ENCODE results near the gene CREB5. TPM values are rescaled to one million over a fixed set of nuclear protein-coding genes. Genes with fewer than 3 reads are reported as not detected.

The CREB5 gene
- total RNA-seq, 1 experiment from 2014 or later: 0.49 TPM

- Histone ChIP-seq H3K9me2 (ENCODE audit: insufficient read depth) (no peaks in the 10 kb centered on the region), H3K9ac (ENCODE audit: low read length) (no peak overlapping the region), H3K79me2 (ENCODE audit: insufficient read depth, low read length) (no peaks in the 10 kb centered on the region), H3K4me2 (ENCODE audit: low read length) (no peak overlapping the region), H3K27me3 (ENCODE audit: insufficient read depth, low read length) (peaks cover 96% of the 10 kb centered on the region), H4K20me1 (ENCODE audit: insufficient read depth) (no peaks in the 10 kb centered on the region), H2AFZ (ENCODE audit: low read depth, low read length, poor library complexity, severe bottlenecking) (no peak overlapping the region), H3K27ac (ENCODE audit: low read depth, low read length) (no peak overlapping the region), H3K9me3 (ENCODE audit: control insufficient read depth in 1 of 2, insufficient read depth in 1 of 2, low read depth in 1 of 2, low read length in 2 of 2) (no peaks in the 10 kb centered on the region), H3K36me3 (ENCODE audit: control insufficient read depth in 1 of 2, insufficient read depth in 2 of 2, low read length in 2 of 2) (no peaks in the 10 kb centered on the region), H3K4me1 (ENCODE audit: control insufficient read depth in 1 of 2, insufficient read depth in 2 of 2, low read length in 2 of 2) (no peaks in the 10 kb centered on the region), H3K4me3 (replicated peaks in 1 of 2; ENCODE audit: low read depth in 1 of 2, low read length in 2 of 2) (no peak overlapping the region)
- ChIA-PET POLR2A (no interaction called here), RAD21 (ENCODE audit: low non-redundant PET in 1 of 2, low total read pairs in 2 of 2, uncharacterized antibody in 2 of 2, unreplicated experiment in 2 of 2) (no interaction called here), CTCF (no interaction called here)
- DNase-seq (ENCODE audit: low read depth, low spot score): no peak
- TF ChIP-seq CBX3 (IDR thresholded peaks at IDR 0.05; ENCODE audit: low read depth) (no peak), CEBPB (IDR thresholded peaks at IDR 0.05; ENCODE audit: low read depth) (no peak), CTCF (IDR thresholded peaks at IDR 0.05 in 2 of 3, conservative IDR thresholded peaks at IDR 0.05 in 1 of 3; ENCODE audit: borderline replicate concordance in 1 of 3, insufficient read depth in 1 of 3, low read depth in 2 of 3, low read length in 2 of 3) (no peak), EGR1 (IDR thresholded peaks at IDR 0.05; ENCODE audit: low read depth) (no peak), JUND (IDR thresholded peaks at IDR 0.05) (no peak), REST (IDR thresholded peaks at IDR 0.05; ENCODE audit: low read depth) (no peak), FOSL1 (IDR thresholded peaks at IDR 0.05; ENCODE audit: low read depth) (no peak), SP1 (IDR thresholded peaks at IDR 0.05; ENCODE audit: low read depth) (no peak), ZFX (IDR thresholded peaks at IDR 0.05) (no peak), POLR2AphosphoS5 (IDR thresholded peaks at IDR 0.05; ENCODE audit: low read depth, low read length) (no peak), SIN3A (IDR thresholded peaks at IDR 0.05; ENCODE audit: low read depth) (no peak), EZH2phosphoT487 (IDR thresholded peaks at IDR 0.05; ENCODE audit: borderline replicate concordance) (no peak), ZBTB33 (IDR thresholded peaks at IDR 0.05; ENCODE audit: extremely low read depth, insufficient replicate concordance, low read length) (no peak), ZNF274 (IDR thresholded peaks at IDR 0.05; ENCODE audit: low read depth, low read length) (no peak), MAX (IDR thresholded peaks at IDR 0.05) (no peak)
- ATAC-seq: no peak
- BruUV-seq (replicated peaks): no TSS peak
- intact Hi-C loops (cut with micrococcal nuclease): no loop called here
Measured at GRCh38 chr7:28554802-28555471, 142.6 kb downstream of the CREB5 start.
